Thyroid gland (tissue), 4 donors: ENCODE data around the gene RBM5. TPM values are rescaled to one million over a fixed set of nuclear protein-coding genes. Genes with fewer than 3 reads are reported as not detected.
A peak's percentile ranks its signal among the peaks of the same experiment; 100 is the strongest.

Source experiments
- DNase-seq, 2 donors: peaks; one replicate each; pipeline ENCODE4 v3.0.0-alpha.2; 2019
- H3K27ac ChIP-seq, 3 donors: fragments of 200-600 bp; sonication (generic); 1 replicate in 2 of 3; 2 replicates in 1 of 3; pipeline ENCODE4 v1.5.1; 2016 to 2019; ENCODE audit warnings: mild to moderate bottlenecking in 1 of 3, moderate library complexity in 1 of 3
- H3K27me3 ChIP-seq: fragments of 200-600 bp; sonication (generic); one replicate; pipeline ENCODE4 v1.5.1; 2019
- H3K36me3 ChIP-seq, 2 donors: fragments of 200-600 bp; sonication (generic); one replicate each; pipeline ENCODE4 v1.5.1; 2016 to 2019
- H3K4me1 ChIP-seq, 2 donors: fragments of 200-600 bp; sonication (generic); one replicate each; pipeline ENCODE4 v1.5.1; 2017 to 2019
- H3K4me3 ChIP-seq, 3 donors: fragments of 200-600 bp; sonication (generic); replicated peaks in 1 of 3; 1 replicate in 2 of 3; 2 replicates in 1 of 3; pipeline ENCODE4 v1.5.1; 2016; ENCODE audit warnings: mild to moderate bottlenecking in 1 of 3
- H3K9me3 ChIP-seq: fragments of 200-600 bp; sonication (generic); one replicate; pipeline ENCODE4 v1.5.1; 2017
- CTCF ChIP-seq, 6 experiments: fragments of 200-600 bp in 3 of 6; fragments of 450-650 bp in 3 of 6; sonication (generic) in 3 of 6; IDR thresholded peaks; one replicate each; pipeline ENCODE4 v1.5.1; 2016 to 2019; ENCODE audit warnings: antibody characterized with exemption in 6 of 6, mild to moderate bottlenecking in 2 of 6, inconsistent platforms in 1 of 6, moderate library complexity in 1 of 6
- POLR2A ChIP-seq, 2 donors: fragments of 450-650 bp; IDR thresholded peaks; one replicate each; pipeline ENCODE4 v1.6.1; 2017; ENCODE audit warnings: antibody characterized with exemption in 2 of 2, mild to moderate bottlenecking in 2 of 2, moderate library complexity in 1 of 2
- WGBS, 2 donors: methylation state at CpG; one replicate each; pipeline ENCODE4 v1.1.5; 2017; 5-methylcytosine and 5-hydroxymethylcytosine counted together
- intact Hi-C: fragments of 100-400 bp; cut with DNase I; formaldehyde crosslinking; loops from one replicate; pipeline ENCODE4 v1.15.1; 2023
- total RNA-seq, 4 donors: library from RNA; depleted of rRNA; stranded (reverse); fragments of >200 nt; gene quantifications; one replicate each; pipeline ENCODE4 v1.2.3, GENCODE V29; 2016

Gene RBM5
- total RNA-seq, 4 donors from 2014 or later: 230 to 337 (median 268) TPM

GRCh38 chr3:50124052-50124799, 35.5 kb downstream of the RBM5 start:
- H3K27ac ChIP-seq: peak overlapping the region in 1 of 3 donors; percentile 12
- DNase-seq: peak; percentile 48 to 55
- intact Hi-C loops: no loop called here

GRCh38 chr3:50124800-50125178, 36.1 kb downstream of the RBM5 start:
- peaks cover 27 to 53% of the 10 kb centered on the region in 2 donors for H3K4me1 ChIP-seq
- no peak for DNase-seq
- H3K36me3 ChIP-seq: peaks cover 4 to 9% of the 10 kb centered on the region in 2 donors
- no peak overlapping the region for H3K4me3 ChIP-seq
- intact Hi-C loops: no loop called here
- no peaks in the 10 kb centered on the region for H3K9me3 ChIP-seq
- no peak overlapping the region for H3K27ac ChIP-seq
- 50 to 53% methylated on average over 2 to 11 of the region's 12 CpGs for WGBS, 2 donors
- no peaks in the 10 kb centered on the region for H3K27me3 ChIP-seq
- TF ChIP-seq CTCF (IDR thresholded peaks at IDR 0.05): no peak
- no peak for TF ChIP-seq POLR2A (IDR thresholded peaks at IDR 0.05)

More at GRCh38 chr3:50124052-50124799, 35.5 kb downstream of the RBM5 start:
- no peak overlapping the region for H3K4me3 ChIP-seq
- no peaks in the 10 kb centered on the region for H3K27me3 ChIP-seq
- H3K9me3 ChIP-seq: no peaks in the 10 kb centered on the region
- 19 to 28% methylated on average over 3 to 13 of the region's 15 CpGs for WGBS, 2 donors
- peaks cover 27 to 53% of the 10 kb centered on the region in 2 donors for H3K4me1 ChIP-seq
- TF ChIP-seq POLR2A (IDR thresholded peaks at IDR 0.05) (no peak), CTCF (IDR thresholded peaks at IDR 0.05) (no peak)
- peaks cover 10 to 11% of the 10 kb centered on the region in 2 donors for H3K36me3 ChIP-seq

GRCh38 chr3:50125541-50126286, 37.0 kb downstream of the RBM5 start:
- WGBS, 2 donors: 64 to 70% methylated on average over 7 to 8 of the region's 9 CpGs
- DNase-seq: no peak
- intact Hi-C loops: no loop called here

GRCh38 chr3:50126287-50127211, 37.8 kb downstream of the RBM5 start:
- no peaks in the 10 kb centered on the region for H3K9me3 ChIP-seq
- no peaks in the 10 kb centered on the region for H3K36me3 ChIP-seq
- no peak for TF ChIP-seq CTCF (IDR thresholded peaks at IDR 0.05)
- no peak for TF ChIP-seq POLR2A (IDR thresholded peaks at IDR 0.05)
- peaks cover 27 to 53% of the 10 kb centered on the region in 2 donors for H3K4me1 ChIP-seq
- intact Hi-C loops: no loop called here
- peak; percentile 72 to 75 for DNase-seq
- H3K27ac ChIP-seq: no peak overlapping the region
- H3K27me3 ChIP-seq: no peaks in the 10 kb centered on the region
- 55 to 59% methylated on average over 8 to 11 of the region's 16 CpGs for WGBS, 2 donors
- H3K4me3 ChIP-seq: no peak overlapping the region

More at GRCh38 chr3:50125541-50126286, 37.0 kb downstream of the RBM5 start:
- Histone ChIP-seq H3K4me1 (peaks cover 27 to 53% of the 10 kb centered on the region in 2 donors), H3K9me3 (no peaks in the 10 kb centered on the region), H3K36me3 (no peaks in the 10 kb centered on the region), H3K4me3 (no peak overlapping the region), H3K27me3 (no peaks in the 10 kb centered on the region), H3K27ac (no peak overlapping the region)
- no peak for TF ChIP-seq POLR2A (IDR thresholded peaks at IDR 0.05)
- no peak for TF ChIP-seq CTCF (IDR thresholded peaks at IDR 0.05)
